Right lobe of liver (tissue), 4 donors: ENCODE results near the gene TARDBP.

Source experiments
- POLR2A ChIP-seq: fragments of 450-650 bp; IDR thresholded peaks from one replicate; pipeline ENCODE4 v1.6.1; 2017; ENCODE audit warnings: antibody characterized with exemption, mild to moderate bottlenecking
- TF ChIP-seq, protein P1 (sequence below), 4 donors: fragments of 200-600 bp in 3 of 4; fragments of 450-650 bp in 1 of 4; IDR thresholded peaks; one replicate each; pipeline versions ENCODE4 v1.5.1 to v1.8.0; 2016 to 2022; ENCODE audit warnings: antibody characterized with exemption in 4 of 4, mild to moderate bottlenecking in 2 of 4
- donor health status: DM: no; HTN: no; CAD: no.
- donor health status: DM: no; HTN: no; CAD: no.
- donor health status: DM: no; HTN: yes; CAD: no.

DNA sequence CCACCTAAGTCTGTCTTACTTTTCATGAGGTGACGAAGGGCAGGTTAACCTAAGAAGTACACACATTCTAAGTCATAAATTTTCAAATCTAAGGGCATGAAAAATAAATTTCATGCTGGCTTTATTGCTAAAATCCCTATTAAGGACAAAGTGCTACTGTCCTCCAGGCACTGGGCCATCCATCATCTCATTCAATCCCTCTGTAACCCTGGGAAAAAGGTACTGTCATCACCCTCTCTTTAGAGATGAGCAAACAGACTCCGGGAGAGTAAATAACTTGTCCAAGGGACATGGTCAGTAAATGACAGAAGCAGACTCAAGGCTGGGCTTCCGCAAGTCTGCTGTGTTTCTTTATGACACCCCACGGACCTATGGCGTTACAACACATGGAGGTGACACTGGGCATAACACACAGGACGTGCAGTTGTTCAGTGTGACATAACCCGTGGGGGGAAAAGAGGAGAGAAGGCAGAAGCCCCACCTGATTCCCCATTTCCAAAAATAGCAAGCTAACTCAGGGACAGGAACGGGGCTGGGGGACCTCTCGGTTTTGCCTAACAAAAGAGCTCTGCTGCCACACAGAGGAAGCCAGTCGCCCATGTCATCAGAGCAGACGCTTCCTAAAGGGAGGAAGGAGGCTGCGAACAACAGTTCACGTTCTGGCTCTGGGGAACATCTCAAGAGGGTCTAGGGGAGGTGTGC lies 59.9 kb downstream of the TARDBP start:
- TF ChIP-seq, protein P1, sequence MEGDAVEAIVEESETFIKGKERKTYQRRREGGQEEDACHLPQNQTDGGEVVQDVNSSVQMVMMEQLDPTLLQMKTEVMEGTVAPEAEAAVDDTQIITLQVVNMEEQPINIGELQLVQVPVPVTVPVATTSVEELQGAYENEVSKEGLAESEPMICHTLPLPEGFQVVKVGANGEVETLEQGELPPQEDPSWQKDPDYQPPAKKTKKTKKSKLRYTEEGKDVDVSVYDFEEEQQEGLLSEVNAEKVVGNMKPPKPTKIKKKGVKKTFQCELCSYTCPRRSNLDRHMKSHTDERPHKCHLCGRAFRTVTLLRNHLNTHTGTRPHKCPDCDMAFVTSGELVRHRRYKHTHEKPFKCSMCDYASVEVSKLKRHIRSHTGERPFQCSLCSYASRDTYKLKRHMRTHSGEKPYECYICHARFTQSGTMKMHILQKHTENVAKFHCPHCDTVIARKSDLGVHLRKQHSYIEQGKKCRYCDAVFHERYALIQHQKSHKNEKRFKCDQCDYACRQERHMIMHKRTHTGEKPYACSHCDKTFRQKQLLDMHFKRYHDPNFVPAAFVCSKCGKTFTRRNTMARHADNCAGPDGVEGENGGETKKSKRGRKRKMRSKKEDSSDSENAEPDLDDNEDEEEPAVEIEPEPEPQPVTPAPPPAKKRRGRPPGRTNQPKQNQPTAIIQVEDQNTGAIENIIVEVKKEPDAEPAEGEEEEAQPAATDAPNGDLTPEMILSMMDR (IDR thresholded peaks at IDR 0.05), result no peak
- TF ChIP-seq POLR2A, result no peak
